NCI-H2227 treated with DMSO at 0.1 percent for 48 hours (cell line): ENCODE results near the gene UCN2.

ENCODE experiments used
- DNase-seq: peaks from one replicate; lab custom pipeline; 2025; lab: John Stamatoyannopoulos, UW

UCN2 gene

GRCh38 chr3:48591436-48591835 lies 27.9 kb upstream of the UCN2 start:
- DNase-seq = no peak

GRCh38 chr3:48588230-48588629 lies 24.6 kb upstream of the UCN2 start:
- DNase-seq = no peak

- no peak for DNase-seq
Measured at GRCh38 chr3:48587686-48588085, 24.1 kb upstream of the UCN2 start.

- no peak for DNase-seq
Measured at GRCh38 chr3:48585411-48585810, 21.8 kb upstream of the UCN2 start.

- no peak for DNase-seq
Measured at GRCh38 chr3:48584836-48585235, 21.3 kb upstream of the UCN2 start.

- DNase-seq = no peak
Measured at GRCh38 chr3:48581621-48582481, 18.3 kb upstream of the UCN2 start.

GRCh38 chr3:48576647-48577046 lies 13.1 kb upstream of the UCN2 start:
- no peak for DNase-seq

GRCh38 chr3:48575366-48575765 lies 11.8 kb upstream of the UCN2 start:
- DNase-seq = no peak

- no peak for DNase-seq
Measured at GRCh38 chr3:48573973-48574585, 10.5 kb upstream of the UCN2 start.

GRCh38 chr3:48572517-48572916 lies 8.9 kb upstream of the UCN2 start:
- DNase-seq = no peak

GRCh38 chr3:48571938-48572337 lies 8.4 kb upstream of the UCN2 start:
- DNase-seq = no peak

GRCh38 chr3:48569808-48570450 lies 6.3 kb upstream of the UCN2 start:
- no peak for DNase-seq

GRCh38 chr3:48569400-48569799 lies 5.8 kb upstream of the UCN2 start:
- DNase-seq = no peak

- no peak for DNase-seq
Measured at GRCh38 chr3:48568476-48568875, 4.9 kb upstream of the UCN2 start.

GRCh38 chr3:48567500-48567899 lies 3.9 kb upstream of the UCN2 start:
- no peak for DNase-seq

- no peak for DNase-seq
Measured at GRCh38 chr3:48567090-48567489, 3.5 kb upstream of the UCN2 start.

- no peak for DNase-seq
Measured at GRCh38 chr3:48566401-48566760, 2.8 kb upstream of the UCN2 start.

GRCh38 chr3:48565591-48566400 lies 2.2 kb upstream of the UCN2 start:
- no peak for DNase-seq

- DNase-seq = no peak
Measured at GRCh38 chr3:48565186-48565585, 1.6 kb upstream of the UCN2 start.

- no peak for DNase-seq
Measured at GRCh38 chr3:48564667-48565066, 1.1 kb upstream of the UCN2 start.

GRCh38 chr3:48564022-48564421 lies 441 bp upstream of the UCN2 start:
- no peak for DNase-seq

GRCh38 chr3:48562367-48563095 lies 1.1 kb downstream of the UCN2 start:
- DNase-seq = no peak
